ELF-1 (cell line): ENCODE measurements around the gene FXR2.

ENCODE experiments used
- DNase-seq: peaks from one replicate; pipeline ENCODE4 v3.0.0-alpha.2; 2016; ENCODE audit warnings: low read depth, low spot score

Gene FXR2

DNA sequence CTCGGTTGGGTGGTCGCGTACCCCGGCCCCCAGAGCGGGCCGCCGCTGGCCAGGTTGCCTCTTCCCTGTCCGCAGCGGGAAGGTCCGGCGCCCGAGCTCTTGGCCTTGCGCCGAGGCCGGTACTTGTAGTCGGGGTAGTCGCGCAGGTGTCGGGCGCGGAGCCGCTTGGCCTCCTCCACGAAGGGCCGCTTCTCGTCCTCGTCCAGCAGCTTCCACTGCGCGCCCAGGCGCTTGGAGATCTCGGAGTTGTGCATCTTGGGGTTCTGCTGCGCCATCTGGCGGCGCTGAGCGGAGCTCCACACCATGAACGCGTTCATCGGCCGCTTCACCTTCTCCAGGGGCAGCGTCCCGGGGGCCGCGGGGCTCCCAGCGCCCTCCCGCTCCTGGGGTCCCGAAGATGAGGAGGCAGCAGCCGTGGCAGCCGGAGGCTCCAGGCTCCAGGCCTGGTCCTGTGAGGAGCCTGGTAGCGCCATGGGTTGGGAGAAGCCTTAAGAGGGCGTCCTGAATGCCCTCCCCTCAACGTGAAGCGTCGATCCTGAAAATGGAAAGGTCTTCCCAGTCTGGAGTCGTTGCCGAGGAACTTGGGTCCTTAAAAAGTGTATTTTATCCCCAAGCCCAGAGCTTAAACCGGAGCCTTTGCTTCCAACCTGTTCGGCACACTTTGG, 25.4 kb downstream of the FXR2 start:
- peak; percentile 94 for DNase-seq

- peak; percentile 47 for DNase-seq
These were observed 26.0 kb downstream of the FXR2 start for GRCh38 chr17:7588553-7589203.

DNA sequence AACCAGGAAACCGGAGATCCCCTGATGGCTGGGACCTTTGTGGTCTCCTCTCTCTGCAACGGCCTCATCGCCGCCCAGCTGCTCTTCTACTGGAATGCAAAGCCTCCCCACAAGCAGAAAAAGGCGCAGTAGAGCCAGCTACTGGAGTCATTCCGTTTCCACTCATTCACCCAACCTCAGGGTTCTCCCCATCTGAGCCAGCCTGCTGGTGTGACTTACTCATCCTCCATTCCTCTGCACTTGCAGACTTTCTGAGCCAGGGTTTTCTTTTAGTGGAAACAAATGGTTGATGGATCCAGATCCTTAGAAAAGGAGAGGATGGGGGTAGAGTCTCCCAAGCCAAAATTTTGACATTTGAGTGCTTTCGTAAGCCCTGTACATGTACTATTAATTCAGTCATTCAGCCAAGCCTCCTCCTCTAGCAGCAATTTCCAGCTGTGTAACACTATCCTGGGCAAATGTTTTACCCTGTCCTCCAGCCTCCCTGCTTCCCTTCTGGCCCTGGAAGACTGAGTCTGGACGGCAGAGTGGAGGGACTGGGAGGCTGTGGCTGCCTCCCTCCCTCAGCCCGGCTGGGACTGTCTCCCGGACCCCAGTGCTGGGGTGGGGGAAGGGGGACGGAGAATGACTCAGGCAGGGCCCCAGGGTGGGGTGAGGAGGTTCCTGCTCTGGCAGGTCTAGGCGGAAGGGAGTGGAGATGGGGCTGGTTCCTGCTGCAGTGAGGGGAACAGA, 27.1 kb downstream of the FXR2 start:
- DNase-seq: peak; percentile 51

DNA sequence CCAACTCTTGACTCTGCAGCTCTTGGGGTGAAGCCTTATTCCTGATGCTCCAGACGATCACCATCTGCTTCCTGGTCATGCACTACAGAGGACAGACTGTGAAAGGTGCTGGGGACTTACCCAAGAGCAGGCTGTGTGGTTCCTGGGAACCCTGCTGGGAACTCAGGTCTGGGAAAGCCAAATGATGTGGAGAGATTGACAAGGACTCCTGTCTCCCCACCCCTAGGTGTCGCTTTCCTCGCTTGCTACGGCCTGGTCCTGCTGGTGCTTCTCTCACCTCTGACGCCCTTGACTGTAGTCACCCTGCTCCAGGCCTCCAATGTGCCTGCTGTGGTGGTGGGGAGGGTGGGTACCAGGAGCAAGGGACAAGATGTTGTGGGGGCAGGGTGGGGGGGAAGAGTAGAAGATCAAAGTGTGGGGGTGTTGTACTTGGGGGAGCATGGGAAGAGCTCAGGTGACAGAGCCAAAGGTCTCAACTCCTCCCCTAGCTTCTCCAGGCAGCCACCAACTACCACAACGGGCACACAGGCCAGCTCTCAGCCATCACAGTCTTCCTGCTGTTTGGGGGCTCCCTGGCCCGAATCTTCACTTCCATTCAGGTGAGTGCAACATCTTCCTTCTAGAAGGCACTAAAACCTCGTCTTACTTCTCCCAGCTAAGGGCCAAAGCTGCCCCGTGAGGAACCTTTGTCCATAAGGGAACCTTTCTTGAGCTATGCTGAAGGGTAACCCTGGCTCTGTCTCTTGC, 27.9 kb downstream of the FXR2 start:
- peak; percentile 70 for DNase-seq

DNA sequence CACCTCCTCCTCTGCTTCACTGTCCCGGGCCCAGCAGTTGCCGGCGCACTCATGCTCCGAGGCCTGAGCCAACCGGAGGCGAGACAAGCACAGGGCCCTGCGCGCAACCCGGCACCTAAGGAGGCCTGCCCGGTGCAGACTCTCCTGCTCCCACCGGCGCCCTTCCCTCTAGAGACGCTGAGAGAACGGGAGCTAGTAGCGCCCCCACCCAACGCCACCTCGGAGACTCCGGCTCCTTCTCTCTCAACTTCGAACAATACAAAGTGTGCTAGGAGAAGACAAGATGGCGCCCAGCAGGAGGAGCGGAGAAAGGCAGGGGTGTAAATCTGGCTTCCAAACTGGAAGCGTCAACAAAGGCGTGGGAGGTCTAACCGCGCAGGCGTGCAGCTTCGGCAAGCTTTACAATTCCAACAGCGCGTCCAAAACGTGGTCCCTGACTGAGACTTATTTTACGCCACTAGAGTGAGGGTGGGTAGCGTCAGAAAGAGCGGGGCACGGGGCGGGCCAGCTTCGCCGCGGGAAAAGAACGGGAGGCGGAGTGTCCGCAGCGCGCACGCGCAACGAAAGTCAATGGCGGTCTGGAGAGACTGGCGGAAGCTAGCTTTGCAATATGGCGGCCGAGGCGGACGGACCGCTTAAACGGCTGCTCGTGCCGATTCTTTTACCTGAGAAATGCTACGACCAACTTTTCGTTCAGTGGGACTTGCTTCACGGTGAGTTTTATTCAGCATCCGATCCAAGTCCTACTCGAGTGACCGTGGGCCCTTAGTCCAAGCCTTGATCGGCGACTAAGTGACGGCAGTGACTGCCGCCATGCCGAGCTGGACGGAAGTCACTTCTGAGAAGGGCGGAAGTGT, 31.2 kb downstream of the FXR2 start, which contains the start of gene MPDU1:
MPDU1 (plus strand) TSS at position 600 of the 857 bp plus-strand sequence; CDS start at position 611, 11 bp downstream.
- peak; percentile 98 for DNase-seq

DNA sequence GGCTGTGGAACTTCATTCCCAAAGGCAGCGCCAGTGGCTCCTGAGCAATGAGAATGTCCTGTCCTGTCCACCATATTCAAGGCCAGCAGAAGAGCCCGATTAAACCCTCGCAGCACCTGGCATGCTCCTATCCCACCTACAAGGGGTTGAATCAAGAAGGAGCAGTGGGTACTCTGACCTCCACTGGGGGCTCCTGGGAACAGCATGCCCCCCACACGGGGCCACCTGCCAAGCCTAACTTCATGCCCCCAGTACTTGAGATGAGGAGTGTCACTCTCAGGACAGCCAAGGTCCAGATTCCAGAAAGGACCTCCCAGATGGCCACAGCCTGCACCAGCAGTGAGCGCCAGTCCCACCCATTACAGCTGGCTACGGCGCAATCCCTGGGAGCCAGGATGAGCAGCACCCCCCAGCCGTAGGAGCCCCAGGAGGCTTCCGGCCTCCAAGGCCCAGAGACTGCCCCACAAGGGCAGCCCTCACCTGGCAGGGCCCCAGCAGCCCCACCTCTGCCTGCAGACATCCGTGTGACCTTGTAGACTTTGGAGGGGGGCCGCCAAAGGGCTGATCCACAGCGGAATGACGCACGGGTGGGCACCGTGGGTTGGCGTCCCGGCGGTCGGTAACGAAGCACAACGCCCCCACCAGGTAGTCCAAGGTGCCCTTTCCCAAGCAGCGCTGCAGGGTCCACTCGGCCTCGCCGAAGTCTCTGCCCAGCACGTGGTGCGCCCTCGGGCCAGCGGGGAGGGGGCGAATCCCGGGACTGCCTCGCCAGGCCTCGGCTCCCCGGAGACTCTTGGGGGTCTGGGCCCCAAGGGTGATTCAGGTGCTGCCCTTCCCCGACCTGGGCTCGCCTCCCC, 32.1 kb downstream of the FXR2 start:
- peak; percentile 19 for DNase-seq

DNA sequence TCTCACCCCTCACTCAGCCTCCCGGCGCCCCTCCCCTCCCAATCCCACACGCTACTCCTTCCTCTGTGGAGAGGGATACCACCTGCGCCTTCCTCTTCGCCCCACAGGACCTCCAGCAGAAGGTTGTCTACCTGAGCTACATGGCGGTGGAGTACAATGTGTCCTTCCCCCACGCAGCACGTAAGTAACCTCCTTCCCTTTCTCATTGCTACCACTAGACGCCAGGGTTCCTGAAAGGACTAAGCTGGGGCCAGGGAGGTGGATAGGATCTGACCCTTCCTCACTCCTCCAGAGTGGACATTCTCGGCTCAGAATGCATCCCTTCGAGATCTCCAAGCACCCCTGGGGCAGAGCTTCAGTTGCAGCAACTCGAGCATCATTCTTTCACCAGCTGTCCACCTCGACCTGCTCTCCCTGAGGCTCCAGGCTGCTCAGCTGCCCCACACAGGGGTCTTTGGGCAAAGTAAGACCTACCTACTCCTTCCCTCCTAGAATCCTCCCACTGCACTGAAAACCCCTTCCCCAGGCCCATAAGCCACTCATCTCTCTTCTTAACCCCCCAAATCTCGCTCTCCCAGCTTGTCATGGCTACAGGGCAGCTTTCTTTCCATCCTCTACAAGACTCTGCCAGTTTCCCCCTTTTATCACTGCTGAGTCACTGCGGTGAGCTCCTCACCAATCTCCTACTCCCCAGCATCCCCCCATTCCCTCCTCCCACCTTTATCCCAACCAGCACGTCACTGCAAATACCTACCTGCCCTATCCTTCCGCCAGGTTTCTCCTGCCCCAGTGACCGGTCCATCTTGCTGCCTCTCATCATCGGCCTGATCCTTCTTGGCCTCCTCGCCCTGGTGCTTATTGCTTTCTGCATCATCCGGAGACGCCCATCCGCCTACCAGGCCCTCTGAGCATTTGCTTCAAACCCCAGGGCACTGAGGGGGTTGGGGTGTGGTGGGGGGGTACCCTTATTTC, 33.8 kb downstream of the FXR2 start:
- DNase-seq: no peak

- peak; percentile 18 for DNase-seq
These were observed 34.7 kb downstream of the FXR2 start for GRCh38 chr17:7579834-7580603.

- peak; percentile 90 for DNase-seq
These were observed 35.5 kb downstream of the FXR2 start, which contains the start of gene CD68 for GRCh38 chr17:7579001-7579833. Gene CD68, plus strand, starts transcription at chr17:7579638. Its CDS starts 40 bp downstream, at chr17:7579678.

GRCh38 chr17:7577327-7578199, 37.1 kb downstream of the FXR2 start:
- no peak for DNase-seq

DNA sequence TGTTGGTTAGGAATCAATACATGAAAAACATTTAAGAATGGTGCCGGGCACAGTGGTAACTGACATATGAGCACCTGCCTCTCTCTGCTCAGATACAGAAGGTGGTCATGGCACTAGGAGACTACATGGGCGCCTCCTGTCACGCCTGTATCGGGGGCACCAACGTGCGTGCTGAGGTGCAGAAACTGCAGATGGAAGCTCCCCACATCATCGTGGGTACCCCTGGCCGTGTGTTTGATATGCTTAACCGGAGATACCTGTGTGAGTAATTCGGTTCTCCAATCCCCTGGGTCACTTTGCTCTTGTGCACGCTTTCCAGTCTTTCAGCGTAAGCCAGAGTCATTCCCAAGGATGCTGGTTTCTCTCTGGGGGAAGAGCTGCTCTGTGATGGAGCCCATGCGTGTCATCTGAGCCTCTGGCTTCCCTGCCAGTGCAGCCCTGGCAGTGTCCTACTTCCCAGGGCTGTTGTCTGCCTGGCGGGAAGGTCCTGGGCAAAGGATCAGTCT, 38.2 kb downstream of the FXR2 start:
- DNase-seq: peak; percentile 24

- no peak for DNase-seq
These were observed 38.7 kb downstream of the FXR2 start for GRCh38 chr17:7575959-7576358.

DNA sequence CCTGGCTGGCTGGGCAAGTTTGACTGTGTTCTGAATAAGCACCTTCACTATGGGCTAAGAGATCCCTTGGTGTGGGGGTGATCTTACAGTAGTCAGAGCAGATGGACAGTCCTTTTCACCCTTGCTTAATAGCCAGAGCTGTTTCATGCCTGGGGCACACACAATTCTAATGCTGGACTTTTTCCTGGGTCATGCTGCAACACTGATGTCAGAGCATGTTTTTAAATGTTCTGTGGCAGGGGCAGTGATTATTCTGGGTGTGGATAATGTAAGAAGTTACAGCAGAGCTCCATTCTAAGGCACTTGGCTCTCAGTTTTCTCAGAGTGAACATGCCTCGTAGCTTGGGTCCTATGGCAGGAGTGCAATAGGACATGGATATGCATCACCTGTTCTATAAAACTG, 39.2 kb downstream of the FXR2 start:
- DNase-seq: no peak

- no peak for DNase-seq
These were observed 40.3 kb downstream of the FXR2 start for GRCh38 chr17:7574176-7574953.
